GM19238 (cell line): Measurements from ENCODE around the gene ZMIZ1.

ENCODE experiments used
- DNase-seq: peaks from one replicate; pipeline ENCODE4 v3.0.0; 2011; ENCODE audit warnings: low spot score; ENCODE audit not compliant: insufficient read length

ZMIZ1 gene

DNA sequence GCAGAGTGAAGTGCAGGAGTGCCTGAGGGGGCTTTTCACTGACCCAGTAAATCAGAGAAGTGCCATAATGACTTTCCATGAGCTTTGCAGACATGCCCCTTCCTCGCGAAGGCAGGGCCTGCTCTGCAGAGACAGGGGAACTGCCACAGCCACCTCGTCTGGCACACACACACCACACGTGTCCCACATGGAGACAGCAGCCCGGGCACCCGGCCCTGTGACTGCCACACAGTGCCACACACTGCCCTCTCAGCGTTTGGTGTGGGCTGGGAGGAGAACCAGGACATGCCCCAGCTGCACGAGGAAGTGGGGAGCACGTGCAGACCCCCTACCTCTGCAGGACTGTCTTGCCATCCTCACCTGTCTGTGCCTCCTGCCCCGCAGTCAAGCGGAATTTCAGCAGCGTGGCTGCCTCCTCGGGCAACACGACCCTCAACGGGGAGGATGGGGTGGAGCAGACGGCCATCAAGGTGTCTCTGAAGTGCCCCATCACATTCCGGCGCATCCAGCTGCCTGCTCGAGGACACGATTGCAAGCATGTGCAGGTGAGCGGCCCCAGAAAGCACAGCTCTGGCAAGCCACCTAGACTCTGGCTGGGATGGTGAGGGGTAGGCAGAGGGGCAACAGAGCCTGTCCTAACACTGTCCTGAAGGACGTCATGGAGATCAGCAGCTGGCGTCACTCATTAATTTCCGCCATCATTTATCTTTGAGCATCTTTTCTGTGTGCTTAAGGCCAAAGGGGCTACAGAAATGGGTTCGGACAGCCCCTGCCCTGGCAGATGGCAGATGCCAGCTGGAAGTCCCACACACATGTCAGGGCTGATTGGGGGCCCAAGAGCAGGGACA is 235.1 kb downstream of the ZMIZ1 start:
- no peak for DNase-seq

DNA sequence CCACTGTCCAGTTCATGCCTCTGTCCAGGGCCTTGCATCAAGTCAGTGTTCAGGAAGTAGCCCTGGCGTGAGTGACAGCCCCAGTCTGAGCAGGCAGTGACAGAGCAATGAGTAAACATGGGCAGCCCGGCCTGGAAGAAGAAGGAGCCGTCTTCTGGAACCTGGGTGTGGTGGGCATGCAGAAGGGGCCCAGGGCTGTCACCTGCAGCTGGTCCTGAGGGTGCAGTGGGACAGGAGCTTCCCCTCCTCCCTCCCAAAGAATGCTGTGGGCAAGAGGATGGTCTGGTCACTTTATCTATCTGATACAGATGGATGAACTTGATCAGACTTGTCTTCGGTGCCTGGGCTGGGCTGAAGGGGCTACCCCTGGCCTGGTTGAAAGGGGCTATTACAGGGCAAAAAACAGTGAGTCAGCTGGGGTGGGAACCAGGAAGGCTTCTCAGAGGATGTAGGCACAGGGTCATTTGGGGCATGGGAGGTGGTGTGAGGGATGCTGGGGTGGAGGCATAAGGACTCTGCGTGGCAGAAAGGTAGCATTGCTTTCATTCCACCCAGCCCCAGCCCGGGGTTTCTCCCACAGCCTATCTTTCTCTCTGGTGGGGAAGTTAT is 235.8 kb downstream of the ZMIZ1 start:
- no peak for DNase-seq

DNA sequence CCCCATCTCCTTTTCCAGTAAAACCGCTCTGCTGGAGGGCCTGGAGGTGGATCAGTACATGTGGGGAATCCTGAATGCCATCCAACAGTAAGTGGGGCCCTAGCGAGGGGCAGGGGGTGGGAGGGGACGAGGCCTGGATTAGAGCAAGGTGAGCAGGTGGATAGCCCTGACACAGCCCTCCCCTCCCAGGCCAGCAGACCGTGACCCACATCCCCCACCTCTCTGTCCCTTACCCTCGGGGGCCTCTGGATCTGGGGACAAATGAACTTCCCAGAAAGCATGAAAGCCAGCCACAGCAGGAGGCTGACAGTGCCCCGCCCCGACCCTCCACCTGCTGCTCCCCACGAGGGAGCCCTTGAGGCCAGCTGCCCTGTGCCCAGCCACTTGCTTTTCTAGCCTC is 236.7 kb downstream of the ZMIZ1 start:
- DNase-seq = no peak

DNA sequence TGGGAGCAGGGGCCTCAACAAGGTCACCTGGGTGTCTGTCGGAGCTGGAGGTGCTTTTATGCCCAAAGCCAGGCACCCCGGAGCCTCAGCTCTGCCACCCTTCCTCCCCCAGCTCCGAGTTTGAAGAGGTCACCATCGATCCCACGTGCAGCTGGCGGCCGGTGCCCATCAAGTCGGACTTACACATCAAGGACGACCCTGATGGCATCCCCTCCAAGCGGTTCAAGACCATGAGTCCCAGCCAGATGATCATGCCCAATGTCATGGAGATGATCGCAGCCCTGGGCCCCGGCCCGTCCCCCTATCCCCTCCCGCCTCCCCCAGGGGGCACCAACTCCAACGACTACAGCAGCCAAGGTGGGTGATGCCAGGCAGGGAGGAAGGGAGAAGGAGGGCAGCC is 237.2 kb downstream of the ZMIZ1 start:
- DNase-seq = no peak

DNA sequence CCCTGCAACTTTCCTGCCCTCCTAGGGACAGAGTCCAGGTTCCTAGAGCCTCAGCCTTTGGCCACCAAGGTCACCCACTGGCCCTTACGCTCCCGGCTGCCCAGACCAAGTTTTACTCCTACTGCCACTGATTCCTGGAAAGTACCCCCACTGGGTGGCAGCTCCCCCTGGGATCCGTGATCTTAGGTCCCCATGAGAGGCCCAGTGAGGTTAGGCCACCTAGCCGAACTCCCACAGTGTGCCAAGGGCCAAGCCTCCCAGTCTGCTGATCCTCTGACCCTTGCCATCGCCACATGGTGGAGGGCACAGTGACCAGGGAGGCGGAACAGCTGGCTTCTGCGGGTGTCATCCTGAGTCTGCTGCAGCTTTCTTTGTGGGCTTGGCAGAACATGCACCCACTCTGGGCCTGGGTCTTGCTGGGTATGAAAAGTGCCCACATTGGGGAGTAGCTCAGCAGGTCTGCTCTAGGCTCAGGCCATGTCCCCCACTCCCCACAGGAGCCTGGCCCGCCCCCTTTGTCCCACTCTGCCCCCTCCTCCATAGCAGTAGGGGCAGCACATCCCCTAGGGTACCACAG is 238.0 kb downstream of the ZMIZ1 start:
- no peak for DNase-seq

DNA sequence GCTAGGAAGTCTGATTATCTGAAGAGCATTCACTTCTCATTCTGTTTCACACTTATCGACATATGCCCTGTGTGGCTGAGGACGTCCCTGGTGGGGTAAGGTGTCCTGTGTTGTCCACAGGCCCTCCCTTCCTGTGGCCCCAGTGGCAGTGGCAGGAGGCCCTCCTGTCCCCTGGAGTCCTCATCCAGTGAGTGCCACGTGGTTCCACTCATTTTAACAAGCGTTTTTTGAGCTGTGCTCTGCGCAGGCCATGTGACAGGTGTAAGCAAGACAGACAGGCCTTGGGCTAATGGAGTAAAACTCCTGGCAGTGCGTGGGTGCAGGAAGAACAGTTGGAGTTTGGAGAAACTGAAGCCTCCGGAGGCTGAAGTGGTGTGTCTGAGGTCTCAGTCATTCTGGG is 239.2 kb downstream of the ZMIZ1 start:
- no peak for DNase-seq

DNA sequence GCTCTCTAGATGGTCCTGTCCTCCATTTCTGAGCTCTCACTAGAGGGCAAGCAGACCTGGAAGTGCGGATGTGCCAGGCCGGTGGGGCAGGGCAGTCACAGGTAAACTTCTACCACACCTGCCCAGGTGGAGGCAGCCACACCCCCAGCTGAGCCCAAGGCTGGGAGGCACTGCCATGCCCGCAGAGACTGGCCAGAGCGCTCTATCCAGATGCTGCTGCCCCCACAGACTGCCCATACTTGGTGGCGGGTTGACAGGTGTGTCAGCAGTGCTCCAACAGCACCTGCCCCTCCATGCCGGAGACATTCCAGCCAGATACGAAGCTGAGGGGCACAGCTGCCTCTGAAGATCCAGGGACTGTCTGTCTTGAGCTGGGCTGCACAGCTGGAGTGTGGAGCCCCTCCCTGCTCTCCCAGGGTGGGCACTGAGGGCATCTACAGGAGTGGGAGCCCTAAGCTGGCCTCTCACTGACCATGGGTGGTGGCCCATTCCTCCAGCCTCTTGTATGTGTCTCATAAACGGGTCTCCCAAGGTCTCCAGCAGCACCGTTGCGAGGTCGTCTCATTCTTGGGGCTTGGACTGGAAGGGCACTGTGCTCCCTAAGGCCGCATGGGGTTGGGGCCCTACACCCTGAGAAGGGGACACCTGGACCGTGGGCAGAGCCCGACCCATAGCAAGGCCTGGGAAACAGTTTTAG is 240.4 kb downstream of the ZMIZ1 start:
- no peak for DNase-seq

DNA sequence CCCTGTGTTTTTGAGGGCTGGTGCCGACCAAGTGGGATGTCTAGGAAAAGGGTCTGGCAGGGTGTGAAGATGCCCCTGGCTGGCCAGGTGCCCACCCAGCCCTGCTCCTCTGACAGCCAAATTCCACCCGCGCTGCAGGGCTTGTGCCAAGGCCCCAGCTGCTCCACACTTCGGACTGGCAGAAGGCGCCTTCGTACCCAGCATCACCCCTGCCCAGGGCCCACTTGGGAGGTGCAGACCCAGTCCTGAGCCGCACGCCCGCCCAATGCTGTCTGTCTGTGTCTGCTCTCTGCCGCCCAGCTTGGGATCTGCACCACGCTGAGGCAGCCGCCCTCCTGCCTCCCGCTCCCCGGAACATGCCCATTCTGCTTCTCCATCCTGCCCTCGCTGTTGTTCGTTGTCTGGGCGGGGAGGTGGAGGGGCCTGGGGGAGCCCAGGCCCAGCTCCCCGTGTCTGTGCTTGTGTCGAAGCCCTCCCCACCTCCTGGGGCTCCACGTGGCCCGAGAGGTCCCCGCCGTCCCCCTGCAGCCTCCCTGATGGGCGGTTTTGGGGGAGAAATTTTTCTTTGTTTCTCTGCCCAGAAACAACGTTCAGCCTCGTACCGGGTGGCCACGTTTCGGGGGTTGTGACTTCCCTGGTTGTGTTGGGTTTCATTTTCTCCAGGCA is 241.6 kb downstream of the ZMIZ1 start:
- no peak for DNase-seq

DNA sequence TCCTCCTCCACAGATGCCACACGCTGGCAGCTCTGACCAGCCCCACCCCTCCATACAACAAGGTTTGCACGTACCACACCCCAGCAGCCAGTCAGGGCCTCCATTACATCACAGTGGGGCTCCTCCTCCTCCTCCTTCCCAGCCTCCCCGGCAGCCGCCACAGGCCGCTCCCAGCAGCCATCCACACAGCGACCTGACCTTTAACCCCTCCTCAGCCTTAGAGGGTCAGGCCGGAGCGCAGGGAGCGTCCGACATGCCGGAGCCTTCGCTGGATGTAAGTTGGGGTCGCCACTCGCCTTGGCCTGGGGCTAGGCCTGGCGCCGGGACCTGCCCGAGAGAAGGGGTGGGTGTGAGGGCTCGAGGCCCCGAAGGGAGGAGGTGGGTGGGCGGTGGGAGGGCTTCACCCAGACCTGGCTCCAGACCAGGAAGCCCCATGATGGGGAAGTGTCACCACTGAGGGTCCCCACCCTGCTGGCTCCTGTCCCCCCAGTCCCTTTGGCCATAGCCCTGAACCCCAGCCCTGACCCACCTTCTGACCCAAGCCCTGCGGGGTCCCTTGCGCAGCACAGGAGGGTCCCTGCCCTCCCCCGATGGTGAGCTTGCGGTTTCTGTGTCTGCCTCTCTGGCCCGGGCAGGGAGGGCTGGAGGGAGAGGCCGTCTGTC is 242.3 kb downstream of the ZMIZ1 start:
- DNase-seq = no peak

DNA sequence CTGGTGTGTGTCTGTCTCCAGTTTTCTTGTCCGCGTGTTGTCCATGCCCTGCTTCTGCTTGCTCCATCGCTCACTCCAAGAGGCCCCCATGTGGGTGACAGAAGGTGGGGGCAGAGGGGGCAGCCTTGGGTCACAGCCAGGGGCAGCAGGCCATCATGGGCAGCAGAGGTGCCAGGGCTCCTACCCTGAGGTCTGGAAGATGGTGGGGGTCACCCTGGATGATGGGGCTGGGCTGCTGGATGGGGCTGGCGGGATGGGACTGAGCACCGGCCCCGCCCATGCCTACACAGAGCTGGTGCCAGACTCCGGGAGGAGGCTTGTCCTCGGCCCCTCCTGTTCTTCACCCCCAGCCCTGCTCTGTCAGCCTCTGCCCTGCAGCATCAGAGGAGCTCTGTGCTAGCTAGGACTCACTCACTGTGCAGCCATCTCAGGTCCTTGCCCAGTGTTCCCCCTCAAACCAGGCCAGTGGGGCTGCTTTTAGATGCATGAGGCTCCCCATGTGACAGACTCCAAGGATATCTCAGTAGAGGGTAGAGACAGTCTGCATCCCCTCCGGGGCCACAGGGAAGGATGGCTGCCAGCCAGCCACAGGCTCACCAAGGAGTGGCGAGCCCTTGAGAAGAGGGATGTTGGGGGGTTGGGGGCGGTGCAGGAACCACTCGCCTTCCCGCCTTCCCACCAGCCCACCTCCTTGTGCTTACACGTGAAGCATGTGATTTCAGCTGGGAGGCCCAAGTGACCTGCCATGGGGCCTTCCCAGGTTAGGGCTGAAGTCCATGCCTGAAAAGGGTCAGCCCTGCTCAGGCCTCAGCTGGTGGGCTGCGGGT is 243.0 kb downstream of the ZMIZ1 start:
- no peak for DNase-seq

DNA sequence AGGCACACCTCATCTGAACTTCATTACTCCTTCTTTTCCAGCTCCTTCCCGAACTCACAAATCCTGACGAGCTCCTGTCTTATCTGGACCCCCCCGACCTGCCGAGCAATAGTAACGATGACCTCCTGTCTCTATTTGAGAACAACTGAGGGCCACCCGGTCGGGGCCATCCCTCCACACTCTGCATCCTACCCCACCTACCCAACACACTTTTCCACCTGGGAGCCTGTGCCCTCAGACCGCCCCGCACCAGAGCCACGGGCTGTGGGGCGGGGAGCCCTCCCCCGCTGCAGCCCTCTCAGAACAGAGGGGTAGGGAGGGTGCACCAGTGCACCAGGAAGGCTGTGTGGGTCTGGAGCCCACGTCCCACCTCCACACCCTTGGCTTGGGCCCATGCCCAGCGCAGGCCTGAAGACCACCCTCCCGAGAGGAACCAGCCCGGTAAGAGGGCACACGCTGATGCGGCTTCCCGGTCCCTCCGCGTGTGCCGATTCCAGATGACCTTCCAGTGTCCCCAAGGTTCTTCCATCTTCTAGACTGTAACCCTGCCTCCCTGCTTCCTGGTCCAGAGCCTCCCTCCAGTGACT is 243.9 kb downstream of the ZMIZ1 start:
- DNase-seq = no peak

DNA sequence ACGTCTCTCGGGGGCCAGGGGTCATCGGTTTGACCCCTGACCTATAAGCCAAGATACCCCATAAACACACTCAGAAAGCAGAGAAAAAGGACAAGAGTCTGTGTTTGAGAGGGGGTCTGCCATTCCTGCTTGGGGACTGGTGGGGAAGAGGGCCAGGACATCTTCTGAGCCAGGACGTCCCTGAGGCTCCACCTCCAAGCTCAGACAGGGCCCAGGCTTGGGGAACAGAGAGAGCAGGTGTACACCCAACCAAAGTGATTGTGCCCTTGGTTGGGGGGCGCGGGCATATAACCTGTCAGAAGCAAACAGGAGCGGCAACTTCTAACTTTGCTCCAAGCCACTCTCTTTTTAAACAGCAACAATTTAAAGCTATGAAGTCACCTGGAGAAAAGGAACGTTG is 244.6 kb downstream of the ZMIZ1 start:
- no peak for DNase-seq

DNA sequence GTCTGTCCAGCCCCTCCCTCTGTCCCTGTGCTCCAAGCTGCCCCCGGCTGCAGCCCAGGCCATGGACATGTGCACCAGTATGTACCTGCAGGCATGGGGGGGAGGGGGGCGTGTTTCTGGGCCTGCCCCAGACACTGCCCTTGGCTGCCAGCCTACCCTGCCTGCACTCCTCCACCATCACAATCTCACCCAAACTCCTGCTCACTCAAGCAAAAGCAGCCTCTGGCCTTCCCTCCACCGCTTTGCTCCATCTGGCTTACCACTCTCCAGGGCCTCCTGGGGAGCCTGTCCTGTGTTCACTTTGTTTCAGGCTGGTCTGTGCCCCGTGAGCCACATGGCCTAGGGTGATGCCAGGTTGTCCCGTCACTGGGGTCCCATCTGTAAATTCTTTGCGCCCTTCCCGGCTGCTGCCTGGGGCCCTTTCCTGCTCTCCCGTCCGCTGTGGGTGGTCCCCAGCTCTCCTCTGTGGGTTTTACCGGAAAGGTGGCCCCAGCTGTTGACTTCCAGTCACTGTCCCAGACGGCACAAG is 245.2 kb downstream of the ZMIZ1 start:
- DNase-seq = no peak

DNA sequence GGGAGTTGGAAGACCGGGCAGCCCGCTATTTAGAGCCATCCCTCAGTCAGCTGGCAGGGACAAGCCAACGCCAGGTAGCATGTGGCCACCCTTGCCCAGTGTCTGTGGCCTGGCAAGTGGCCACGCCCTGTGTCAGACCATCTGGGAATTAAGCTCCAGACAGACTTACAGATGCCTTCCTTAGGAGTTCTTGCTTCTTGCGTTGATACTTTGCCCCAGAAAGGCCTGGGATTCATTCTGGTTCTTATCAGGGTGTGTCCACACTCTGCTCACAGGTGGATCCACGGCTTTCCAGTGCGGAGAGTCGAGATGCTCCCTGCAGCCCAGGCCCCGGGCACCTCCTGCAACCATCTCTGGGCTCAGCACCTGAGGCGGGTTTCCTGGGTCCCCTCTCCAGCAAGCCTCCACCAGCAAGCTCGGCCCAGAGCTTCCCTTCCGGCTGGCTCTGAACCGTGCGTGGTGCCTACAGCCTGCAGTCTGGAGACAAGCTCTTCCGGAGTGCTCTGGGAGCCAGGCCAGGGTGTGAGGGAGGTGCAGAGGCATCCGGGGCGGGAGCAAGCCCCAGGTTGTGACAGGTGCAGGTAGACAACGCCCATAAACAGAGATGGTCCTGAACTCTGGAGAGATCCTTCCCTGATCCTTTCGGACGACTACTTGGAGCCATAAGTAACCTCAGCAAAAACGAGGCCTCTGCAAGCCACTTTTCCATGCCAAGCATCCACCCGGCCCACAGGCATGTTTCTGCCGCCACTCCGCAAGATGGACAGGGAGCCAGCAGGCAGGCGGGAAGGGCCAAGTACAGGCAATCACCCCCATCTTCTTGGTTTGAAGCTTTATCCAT is 246.2 kb downstream of the ZMIZ1 start:
- DNase-seq = no peak

DNA sequence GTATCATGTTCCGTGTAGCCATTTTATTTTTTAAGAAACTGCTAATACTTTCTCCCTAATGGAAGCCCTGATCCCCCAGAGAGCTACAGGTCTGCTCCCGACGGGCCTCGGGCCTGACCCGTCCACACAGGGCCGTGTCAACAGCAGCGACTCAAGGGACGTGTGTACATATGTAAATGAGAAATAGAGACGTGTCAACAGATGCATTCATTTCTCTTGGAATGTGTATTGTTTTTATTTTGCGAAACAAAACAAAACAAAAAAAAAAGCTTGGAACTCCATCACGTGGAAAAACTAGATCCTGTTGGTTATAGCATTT is 246.8 kb downstream of the ZMIZ1 start:
- DNase-seq = no peak

DNA sequence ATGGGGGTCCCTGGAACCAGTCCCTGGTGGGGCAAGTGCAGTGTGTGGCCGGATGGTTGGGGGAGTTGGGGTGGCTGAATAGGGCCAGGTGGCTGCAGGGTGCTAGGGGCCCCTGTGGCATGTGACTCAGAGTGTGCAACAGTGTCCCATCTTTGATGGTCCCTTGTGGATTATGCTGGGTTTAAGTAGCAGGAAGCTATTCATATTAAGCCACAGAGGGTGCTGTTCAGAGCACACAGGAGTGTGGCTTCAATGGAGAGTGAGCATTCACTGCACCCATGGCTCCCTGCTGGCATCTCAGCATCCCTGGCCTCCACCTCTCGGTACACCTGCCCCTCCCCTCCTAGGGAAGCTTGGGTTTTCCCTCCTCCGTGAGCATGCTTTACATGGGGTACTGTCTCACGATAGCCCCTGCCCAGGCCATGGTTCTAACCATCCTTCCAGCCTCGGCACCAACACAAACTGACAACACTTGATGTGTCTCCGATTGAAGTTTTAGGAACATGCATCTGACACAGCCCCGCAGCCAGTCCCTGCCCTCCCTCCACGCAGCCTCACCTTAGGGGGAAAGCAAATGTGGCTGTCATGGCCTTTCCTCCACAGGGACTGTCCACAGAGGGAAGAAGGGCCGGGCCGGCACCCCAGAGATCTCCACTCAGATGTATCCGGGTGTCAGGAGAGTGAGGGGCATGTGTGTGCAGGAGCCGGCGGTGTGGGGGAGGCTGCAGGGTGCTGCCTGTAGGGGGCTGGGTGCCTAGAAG is 248.1 kb downstream of the ZMIZ1 start:
- peak; percentile 52 for DNase-seq

DNA sequence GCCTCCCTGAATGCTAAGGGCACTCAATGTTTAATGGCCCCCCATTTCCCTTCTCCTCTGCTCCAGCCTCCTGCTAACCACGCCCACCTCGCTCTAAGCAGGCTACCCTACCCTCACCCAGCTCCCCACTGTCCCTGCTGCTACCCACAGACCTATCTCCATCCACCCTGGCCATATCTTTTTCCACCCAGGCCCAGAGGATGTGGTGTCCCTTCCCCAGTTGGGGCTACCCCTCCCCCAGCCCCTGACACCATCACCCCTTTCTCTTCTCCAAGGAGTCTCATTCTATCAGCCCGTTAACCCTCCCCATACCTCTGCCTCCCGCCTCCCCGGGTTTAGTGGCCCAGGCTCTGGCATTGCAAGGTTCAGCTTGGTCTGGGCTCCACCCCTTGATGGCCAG is 249.6 kb downstream of the ZMIZ1 start:
- DNase-seq = no peak

DNA sequence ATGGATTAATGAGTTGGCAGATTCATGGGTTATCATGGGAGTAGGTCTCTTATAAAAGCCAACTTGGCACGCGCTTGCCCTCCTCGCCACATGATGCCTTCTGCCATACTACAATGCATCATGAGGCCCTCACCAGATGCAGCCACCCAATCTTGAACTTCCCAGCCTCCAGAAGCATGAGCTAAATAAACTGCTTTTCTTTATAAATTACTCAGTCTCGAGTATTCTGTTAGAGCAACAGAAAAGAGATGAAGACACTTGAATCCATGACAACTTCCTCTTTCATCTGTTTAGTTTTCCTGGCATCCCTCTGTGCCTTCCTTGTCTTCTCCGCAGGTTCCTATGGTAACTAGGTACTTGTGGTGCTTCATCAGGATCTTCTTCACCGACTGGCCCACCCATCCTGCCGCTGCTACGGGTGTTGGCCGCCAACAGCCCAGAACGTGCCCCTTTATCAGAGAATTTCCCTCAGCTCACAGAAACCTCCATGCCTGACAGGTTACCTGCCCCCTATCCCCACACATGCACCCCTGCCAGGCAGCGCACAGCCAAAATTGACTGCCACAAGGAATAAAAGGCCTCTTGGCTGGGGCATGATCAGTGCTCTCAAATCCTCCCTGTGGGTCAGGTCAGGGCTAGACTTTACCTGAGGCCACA is 250.5 kb downstream of the ZMIZ1 start:
- no peak for DNase-seq
